Psoas muscle (tissue), 8 donors: Measurements from ENCODE around the gene HPCA. TPM values are rescaled to one million over a fixed set of nuclear protein-coding genes. Genes with fewer than 3 reads are reported as not detected.
"Not testable (repeated sequence)": the region's sequence is repeated elsewhere in the genome, so short reads cannot be mapped to it uniquely, and the experiment has no call there.

Experiments used
- ATAC-seq, 4 donors: fragments of 200-7000 bp; cut with Tn5 transposase; one replicate each; pipeline ENCODE4 v1.9.1; 2020; ENCODE audit warnings: moderate library complexity in 3 of 4, mild to moderate bottlenecking in 2 of 4
- DNase-seq, 2 donors: peaks; one replicate each; pipeline ENCODE4 v3.0.0-alpha.2; 2020
- H3K27ac ChIP-seq: fragments of 200-600 bp; one replicate; pipeline ENCODE4 v1.8.0; 2022
- H3K27me3 ChIP-seq, 3 donors: fragments of 200-600 bp in 1 of 3; one replicate each; pipeline versions ENCODE4 v1.6.1 to v1.8.0; 2013 to 2022; ENCODE audit warnings: low read length in 2 of 3, mild to moderate bottlenecking in 2 of 3, moderate library complexity in 1 of 3; ENCODE audit not compliant: insufficient read depth in 3 of 3
- H3K36me3 ChIP-seq, 2 donors: fragments of 200-600 bp in 1 of 2; one replicate each; pipeline versions ENCODE4 v1.6.1 to v1.8.0; 2013 to 2022; ENCODE audit warnings: low read depth in 1 of 2, mild to moderate bottlenecking in 1 of 2, moderate library complexity in 1 of 2; ENCODE audit not compliant: insufficient read depth in 1 of 2
- H3K4me1 ChIP-seq: fragments of 200-600 bp; one replicate; pipeline ENCODE4 v1.8.0; 2022
- H3K4me3 ChIP-seq: fragments of 200-600 bp; one replicate; pipeline ENCODE4 v1.8.0; 2022; ENCODE audit warnings: mild to moderate bottlenecking
- H3K9me3 ChIP-seq: fragments of 200-600 bp; one replicate; pipeline ENCODE4 v1.8.0; 2022
- WGBS, 3 donors: extraction: QIAGEN DNeasy Blood & Tissue Kit; methylation state at CpG; one replicate each; pipeline versions ENCODE4 v1.1.6 to v1.1.7; 2013; 5-methylcytosine and 5-hydroxymethylcytosine counted together
- intact Hi-C, 2 donors: fragments of 100-400 bp; cut with DNase I; formaldehyde crosslinking; loops; one replicate each; pipeline versions ENCODE4 v1.11.0 to v1.14.2; 2022
- polyA plus RNA-seq, 3 donors: library from polyadenylated mRNA; stranded (reverse); fragments of 200-250 nt; gene quantifications; one replicate each; pipeline ENCODE4 v1.2.3, GENCODE V29; 2013
- total RNA-seq, 4 donors: library from RNA; stranded (reverse); fragmentation: NEBNext Ultra II Directional in 2 of 4; extraction: Animal tissue kit (Norgen Biotek cat#: 25700) in 2 of 4; gene quantifications; one replicate each; pipeline versions ENCODE4 v1.2.1 to v1.2.4, GENCODE V29; 2021 to 2023
- TF ChIP-seq, protein P1 (sequence below): fragments of 200-600 bp; IDR thresholded peaks from one replicate; pipeline ENCODE4 v1.8.0; 2022; ENCODE audit warnings: antibody characterized with exemption
- donor health status: healthy with polysubstance abuse.
- donor health status: DM: no; HTN: no; CAD: no; lungs with moderate emphysema.
- donor health status: Bipolar disorder and iron deficiency.
- donor health status: healthy.
- donor health status: DM: yes; HTN: yes; CAD: no.
- donor health status: DM: no; HTN: no; CAD: no.
- donor health status: DM: no; HTN: no; CAD: no.
- donor health status: DM: yes; HTN: yes; CAD: no.

The HPCA gene
- total and polyA plus RNA-seq, 7 donors = 0.22 TPM; not detected in 6

DNA sequence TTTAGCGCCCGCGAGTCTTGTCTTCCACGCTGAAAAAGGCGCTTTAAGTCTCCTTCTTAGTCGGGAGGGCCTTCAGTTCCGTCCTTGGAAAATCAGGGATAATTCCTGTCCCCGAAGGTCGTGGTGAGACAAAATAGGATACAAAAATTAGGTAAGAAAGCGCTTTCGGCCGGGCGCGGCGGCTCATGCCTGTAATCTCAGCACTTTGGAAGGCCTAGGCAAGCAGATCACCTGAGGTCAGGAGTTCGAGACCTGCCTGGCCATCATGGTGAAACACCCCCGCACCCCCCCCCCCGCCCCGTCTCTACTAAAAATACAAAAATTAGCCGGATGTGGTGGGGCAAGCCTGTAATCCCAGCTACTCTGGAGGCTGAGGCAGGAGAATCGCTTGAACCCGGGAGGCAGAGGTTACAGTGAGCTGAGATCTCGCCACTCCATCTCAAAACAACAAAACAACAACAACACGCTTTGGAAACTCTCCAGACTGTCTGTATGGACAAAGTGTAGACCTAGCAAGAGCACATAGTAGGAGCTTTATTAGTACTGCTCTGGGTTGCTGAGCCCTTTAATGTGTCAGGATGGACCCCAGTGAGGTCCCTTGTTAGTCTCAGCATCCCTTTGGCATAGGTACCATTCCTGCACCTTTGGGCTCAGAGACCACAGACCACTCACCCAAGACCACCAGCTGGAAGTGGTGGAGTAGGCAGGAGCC lies 15.7 kb downstream of the HPCA start:
- no peak for DNase-seq
- ATAC-seq = no peak
- TF ChIP-seq, protein P1, sequence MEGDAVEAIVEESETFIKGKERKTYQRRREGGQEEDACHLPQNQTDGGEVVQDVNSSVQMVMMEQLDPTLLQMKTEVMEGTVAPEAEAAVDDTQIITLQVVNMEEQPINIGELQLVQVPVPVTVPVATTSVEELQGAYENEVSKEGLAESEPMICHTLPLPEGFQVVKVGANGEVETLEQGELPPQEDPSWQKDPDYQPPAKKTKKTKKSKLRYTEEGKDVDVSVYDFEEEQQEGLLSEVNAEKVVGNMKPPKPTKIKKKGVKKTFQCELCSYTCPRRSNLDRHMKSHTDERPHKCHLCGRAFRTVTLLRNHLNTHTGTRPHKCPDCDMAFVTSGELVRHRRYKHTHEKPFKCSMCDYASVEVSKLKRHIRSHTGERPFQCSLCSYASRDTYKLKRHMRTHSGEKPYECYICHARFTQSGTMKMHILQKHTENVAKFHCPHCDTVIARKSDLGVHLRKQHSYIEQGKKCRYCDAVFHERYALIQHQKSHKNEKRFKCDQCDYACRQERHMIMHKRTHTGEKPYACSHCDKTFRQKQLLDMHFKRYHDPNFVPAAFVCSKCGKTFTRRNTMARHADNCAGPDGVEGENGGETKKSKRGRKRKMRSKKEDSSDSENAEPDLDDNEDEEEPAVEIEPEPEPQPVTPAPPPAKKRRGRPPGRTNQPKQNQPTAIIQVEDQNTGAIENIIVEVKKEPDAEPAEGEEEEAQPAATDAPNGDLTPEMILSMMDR = no peak
- 40 to 46% (median 43%) methylated on average over 23 to 24 of the region's 24 CpGs for WGBS, 3 donors
- Histone ChIP-seq H3K27ac (peak overlapping the region; percentile 6), H3K36me3 (no peaks in the 10 kb centered on the region), H3K4me1 (no peaks in the 10 kb centered on the region), H3K4me3 (peak overlapping the region; percentile 72), H3K27me3 (peaks cover 0 to 13% (median 7%) of the 10 kb centered on the region in 3 donors), H3K9me3 (no peaks in the 10 kb centered on the region)
- intact Hi-C loops = no loop called here

DNA sequence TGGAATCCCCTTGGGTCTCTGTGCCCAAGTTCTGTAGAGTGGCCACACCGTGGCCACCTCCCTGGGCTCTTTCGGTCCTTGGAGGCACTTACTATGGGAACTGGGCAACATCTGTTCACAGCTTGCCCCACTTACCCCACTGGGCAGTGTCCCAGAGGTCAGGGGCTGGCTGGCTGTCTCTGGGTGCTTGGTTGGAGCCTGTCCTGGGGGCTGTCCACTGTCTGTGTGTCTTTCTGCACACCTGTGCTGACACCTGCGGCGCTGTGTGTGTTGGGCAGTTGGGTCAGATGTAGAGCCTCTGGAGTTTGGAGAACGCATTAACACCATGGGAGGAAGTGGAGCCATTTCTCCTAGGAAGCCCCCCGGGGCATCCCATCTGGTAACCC lies 16.2 kb downstream of the HPCA start:
- Histone ChIP-seq H3K27ac (no peak overlapping the region), H3K9me3 (no peaks in the 10 kb centered on the region), H3K4me3 (no peak overlapping the region), H3K4me1 (no peaks in the 10 kb centered on the region), H3K27me3 (peaks cover 0 to 13% (median 7%) of the 10 kb centered on the region in 3 donors), H3K36me3 (no peaks in the 10 kb centered on the region)
- 66 to 68% (median 67%) methylated on average over 6 of the region's 6 CpGs for WGBS, 3 donors
- TF ChIP-seq, protein P1 = no peak
- ATAC-seq (no peak), DNase-seq (no peak)
- intact Hi-C loops = no loop called here

DNA sequence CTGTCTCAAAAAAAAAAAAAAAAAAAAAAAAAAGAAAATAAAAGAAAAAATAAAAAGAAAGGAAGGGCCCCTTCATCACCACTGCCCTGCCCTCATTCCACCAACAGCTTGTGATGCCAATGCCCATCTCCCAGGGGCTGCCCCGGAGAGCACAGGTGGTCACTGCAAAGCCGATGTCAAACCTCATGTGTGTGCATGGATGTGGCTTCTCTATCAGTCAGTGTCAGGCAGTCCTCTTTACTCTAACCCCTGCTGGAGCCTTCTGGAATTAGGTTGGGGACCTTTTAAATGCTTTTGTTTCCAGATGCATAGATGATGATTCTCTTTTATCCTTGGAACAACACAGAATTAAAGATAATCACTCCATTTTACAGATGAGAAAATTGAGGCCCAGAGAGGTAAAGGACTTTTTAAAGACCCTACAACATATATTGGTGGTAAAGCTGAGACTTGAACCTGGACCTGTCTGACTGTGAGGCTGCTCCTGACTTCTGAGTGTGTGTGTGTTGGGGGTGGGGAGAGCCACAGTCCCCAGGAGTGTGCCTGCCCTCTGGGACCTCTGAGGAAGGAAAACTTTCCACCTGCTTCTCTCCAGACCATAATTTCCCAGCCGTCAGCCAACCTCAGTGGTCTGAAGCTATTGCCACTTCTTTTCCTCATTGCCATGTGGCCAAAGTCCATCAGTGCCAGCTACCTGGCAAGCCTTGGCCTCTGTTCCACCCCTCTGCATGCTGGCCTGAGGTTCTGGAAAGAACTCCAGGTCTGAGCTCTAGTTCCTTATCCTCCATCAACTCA lies 17.9 kb downstream of the HPCA start:
- peaks cover 0 to 13% (median 7%) of the 10 kb centered on the region in 3 donors for H3K27me3 ChIP-seq
- no peaks in the 10 kb centered on the region for H3K36me3 ChIP-seq
- 56 to 65% (median 59%) methylated on average over 3 of the region's 3 CpGs for WGBS, 3 donors
- TF ChIP-seq, protein P1 = no peak
- intact Hi-C loops = no loop called here
- DNase-seq (no peak), ATAC-seq (no peak)
- H3K9me3 ChIP-seq = no peaks in the 10 kb centered on the region
- no peak overlapping the region for H3K27ac ChIP-seq
- H3K4me1 ChIP-seq = no peaks in the 10 kb centered on the region
- H3K4me3 ChIP-seq = no peak overlapping the region

DNA sequence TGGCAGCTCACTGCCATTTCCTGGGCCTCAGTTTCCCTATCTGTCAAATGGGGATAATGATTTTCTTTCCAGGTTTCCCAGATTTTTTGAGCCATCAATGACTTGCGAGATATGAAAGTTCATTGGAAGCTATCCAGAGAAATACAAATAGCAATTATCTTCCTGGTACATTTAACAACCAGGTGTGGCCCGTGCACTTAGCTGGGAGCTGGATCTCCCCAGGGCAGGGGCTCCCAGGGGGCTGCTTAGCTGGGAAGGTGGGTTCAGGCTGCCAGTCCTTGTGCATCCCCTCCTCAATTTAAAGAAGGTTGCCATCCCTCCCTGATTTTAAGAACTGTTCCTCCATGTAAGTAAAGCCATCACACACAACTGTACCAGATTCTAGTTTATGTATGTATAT lies 18.5 kb downstream of the HPCA start:
- H3K27me3 ChIP-seq = peaks cover 0 to 13% (median 7%) of the 10 kb centered on the region in 3 donors
- no peaks in the 10 kb centered on the region for H3K9me3 ChIP-seq
- TF ChIP-seq, protein P1 = no peak
- H3K4me3 ChIP-seq = no peak overlapping the region
- DNase-seq = no peak
- H3K36me3 ChIP-seq = no peaks in the 10 kb centered on the region
- no peaks in the 10 kb centered on the region for H3K4me1 ChIP-seq
- 40 to 53% (median 42%) methylated on average over 2 of the region's 2 CpGs for WGBS, 3 donors
- ATAC-seq = no peak
- intact Hi-C loops = no loop called here
- no peak overlapping the region for H3K27ac ChIP-seq

DNA sequence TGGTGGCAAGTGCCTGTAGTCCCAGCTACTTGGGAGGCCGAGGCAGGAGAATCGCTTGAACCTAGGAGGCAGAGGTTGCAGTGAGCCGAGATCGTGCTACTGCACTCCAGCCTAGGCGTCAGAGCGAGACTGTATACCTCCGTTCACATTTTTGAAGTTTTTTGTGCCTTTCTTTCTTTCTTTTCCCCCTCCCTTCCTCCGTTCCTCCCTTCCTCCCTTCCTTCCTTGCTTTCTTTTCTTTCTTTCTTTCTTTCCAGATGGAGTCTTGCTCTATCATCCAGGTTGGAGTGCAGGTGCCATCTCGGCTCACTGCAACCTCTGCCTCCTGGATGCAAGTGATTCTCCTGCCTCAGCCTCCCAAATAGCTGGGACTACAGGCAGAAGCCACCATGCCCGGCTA lies 19.3 kb downstream of the HPCA start:
- H3K4me1 ChIP-seq, DNase-seq, H3K36me3 ChIP-seq, intact Hi-C loops, H3K4me3 ChIP-seq, H3K9me3 ChIP-seq, H3K27ac ChIP-seq, ATAC-seq: not testable (repeated sequence)
- WGBS, 3 donors = 76 to 82% (median 78%) methylated on average over 10 of the region's 10 CpGs
- peaks cover 0 to 13% (median 6%) of the 10 kb centered on the region in 3 donors for H3K27me3 ChIP-seq
